ENCODE data around the gene AAR2.

GRCh38 chr20:36301359-36302119 is 65.3 kb downstream of the AAR2 start:
- TF ChIP-seq CTCF (IDR thresholded peaks at IDR 0.05; ENCODE audit: insufficient read depth, low read length) (no peak), POLR2AphosphoS5 (IDR thresholded peaks at IDR 0.05; ENCODE audit: low read depth) (no peak)
